Smooth muscle cell (in vitro differentiated cells): ENCODE data around the gene KLHDC8A. TPM values are rescaled to one million over a fixed set of nuclear protein-coding genes. Genes with fewer than 3 reads are reported as not detected.
A peak's percentile ranks its signal among the peaks of the same experiment; 100 is the strongest.
"Not testable (repeated sequence)": the region's sequence is repeated elsewhere in the genome, so short reads cannot be mapped to it uniquely, and the experiment has no call there.

Experiments used
- DNase-seq: peaks from one replicate; lab custom pipeline; 2025; ENCODE audit not compliant: unreplicated experiment; lab: John Stamatoyannopoulos, UW
- H2AFZ ChIP-seq: fragments of 200-600 bp; sonication (generic); 2 replicates; pipeline ENCODE4 v1.6.0; 2016; ENCODE audit warnings: antibody characterized with exemption, low read depth, mild to moderate bottlenecking
- H3F3A ChIP-seq: fragments of 200-600 bp; sonication (generic); 2 replicates; pipeline ENCODE4 v1.6.0; 2017; ENCODE audit warnings: antibody characterized with exemption, low read depth
- H3K27ac ChIP-seq: fragments of 200-600 bp; sonication (generic); 2 replicates; pipeline ENCODE4 v1.5.1; 2016; ENCODE audit warnings: low read depth, mild to moderate bottlenecking
- H3K27me3 ChIP-seq: fragments of 200-600 bp; sonication (generic); 2 replicates; pipeline ENCODE4 v1.6.1; 2016; ENCODE audit warnings: low read depth, mild to moderate bottlenecking
- H3K36me3 ChIP-seq: fragments of 200-600 bp; sonication (generic); 2 replicates; pipeline ENCODE4 v1.5.1; 2016; ENCODE audit warnings: low read depth
- H3K4me1 ChIP-seq: fragments of 200-600 bp; sonication (generic); 2 replicates; pipeline ENCODE4 v1.5.1; 2016; ENCODE audit warnings: low read depth
- H3K4me2 ChIP-seq: fragments of 200-600 bp; sonication (generic); 2 replicates; pipeline ENCODE4 v1.6.0; 2016; ENCODE audit warnings: mild to moderate bottlenecking
- H3K4me3 ChIP-seq: fragments of 200-600 bp; sonication (generic); 2 replicates; pipeline ENCODE4 v1.5.1; 2016; ENCODE audit warnings: mild to moderate bottlenecking
- H3K79me2 ChIP-seq: fragments of 200-600 bp; sonication (generic); 2 replicates; pipeline ENCODE4 v1.6.0; 2016; ENCODE audit warnings: low read depth, mild to moderate bottlenecking
- H3K9ac ChIP-seq: fragments of 200-600 bp; sonication (generic); 2 replicates; pipeline ENCODE4 v1.6.0; 2016; ENCODE audit warnings: low read depth
- H3K9me3 ChIP-seq: fragments of 200-600 bp; sonication (generic); replicated peaks from 2 replicates; pipeline ENCODE4 v1.5.1; 2016; ENCODE audit warnings: low read depth
- H4K20me1 ChIP-seq: fragments of 200-600 bp; sonication (generic); 2 replicates; pipeline ENCODE4 v1.6.0; 2016; ENCODE audit warnings: low read depth
- WGBS: methylation state at CpG from one replicate; pipeline ENCODE4 v1.1.7; 2016; ENCODE audit warnings: low lambda C conversion rate; 5-methylcytosine and 5-hydroxymethylcytosine counted together
- polyA plus RNA-seq: library from polyadenylated mRNA; unstranded; fragments of >200 nt; fragmentation: Nextera tagmentation; extraction: Ambion mirVana; gene quantifications from 2 replicates; pipeline ENCODE4 v1.2.1, GENCODE V29; 2016
- total RNA-seq: library from RNA; depleted of rRNA; stranded (reverse); fragments of >200 nt; gene quantifications from 2 replicates; pipeline ENCODE4 v1.2.3, GENCODE V29; 2014
- TF ChIP-seq, protein P1 (sequence below): fragments of 200-600 bp; sonication (generic); IDR thresholded peaks from 2 replicates; pipeline ENCODE4 v1.5.1; 2017; ENCODE audit warnings: borderline replicate concordance, mild to moderate bottlenecking, antibody characterized with exemption; ENCODE audit not compliant: insufficient read depth, poor library complexity, severe bottlenecking

The KLHDC8A gene
- total and polyA plus RNA-seq, 2 experiments from 2014 or later: 0.33 TPM; not detected in 1

DNA sequence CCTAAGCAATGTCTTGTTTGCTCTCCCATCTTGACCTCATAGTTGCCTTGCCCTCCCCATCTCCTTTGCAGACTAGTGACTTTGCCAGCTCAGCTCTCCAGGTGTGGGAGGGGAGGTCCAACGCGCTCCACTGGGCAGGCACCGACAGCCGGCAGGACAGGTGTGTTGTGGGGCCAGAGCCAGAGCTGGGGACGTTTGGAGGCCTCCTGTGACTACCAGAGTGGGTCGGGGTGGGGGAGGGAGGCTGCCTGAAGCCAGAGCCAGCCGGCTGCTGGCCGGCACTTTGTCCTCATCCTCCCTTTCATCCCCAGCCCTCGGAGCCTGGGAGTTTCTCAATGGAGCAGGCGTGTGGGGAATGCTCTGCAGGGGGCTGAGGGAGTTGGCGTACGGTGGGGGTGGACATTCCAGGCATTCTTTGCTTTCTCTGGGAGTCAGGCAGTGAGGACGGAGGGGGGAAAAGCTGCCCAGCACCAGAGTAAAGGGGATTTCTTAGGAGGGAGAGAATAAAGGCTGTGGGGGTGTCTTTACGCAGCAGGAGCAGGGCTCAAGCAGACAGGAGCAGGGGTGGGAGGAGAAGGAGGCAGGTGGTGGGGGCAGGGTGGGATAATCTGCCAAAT lies 55.4 kb downstream of the KLHDC8A start:
- TF ChIP-seq, protein P1, sequence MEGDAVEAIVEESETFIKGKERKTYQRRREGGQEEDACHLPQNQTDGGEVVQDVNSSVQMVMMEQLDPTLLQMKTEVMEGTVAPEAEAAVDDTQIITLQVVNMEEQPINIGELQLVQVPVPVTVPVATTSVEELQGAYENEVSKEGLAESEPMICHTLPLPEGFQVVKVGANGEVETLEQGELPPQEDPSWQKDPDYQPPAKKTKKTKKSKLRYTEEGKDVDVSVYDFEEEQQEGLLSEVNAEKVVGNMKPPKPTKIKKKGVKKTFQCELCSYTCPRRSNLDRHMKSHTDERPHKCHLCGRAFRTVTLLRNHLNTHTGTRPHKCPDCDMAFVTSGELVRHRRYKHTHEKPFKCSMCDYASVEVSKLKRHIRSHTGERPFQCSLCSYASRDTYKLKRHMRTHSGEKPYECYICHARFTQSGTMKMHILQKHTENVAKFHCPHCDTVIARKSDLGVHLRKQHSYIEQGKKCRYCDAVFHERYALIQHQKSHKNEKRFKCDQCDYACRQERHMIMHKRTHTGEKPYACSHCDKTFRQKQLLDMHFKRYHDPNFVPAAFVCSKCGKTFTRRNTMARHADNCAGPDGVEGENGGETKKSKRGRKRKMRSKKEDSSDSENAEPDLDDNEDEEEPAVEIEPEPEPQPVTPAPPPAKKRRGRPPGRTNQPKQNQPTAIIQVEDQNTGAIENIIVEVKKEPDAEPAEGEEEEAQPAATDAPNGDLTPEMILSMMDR: no peak
- peak overlapping the region; percentile 93 for H3K27ac ChIP-seq
- H4K20me1 ChIP-seq: no peaks in the 10 kb centered on the region
- H3K4me1 ChIP-seq: peaks cover 56% of the 10 kb centered on the region
- WGBS: 2% methylated on average over 14 of the region's 14 CpGs
- DNase-seq: peak; percentile 13
- H3K4me2 ChIP-seq: peak overlapping the region; percentile 67
- peaks cover 19% of the 10 kb centered on the region for H3F3A ChIP-seq
- H3K9me3 ChIP-seq: no peaks in the 10 kb centered on the region
- H3K9ac ChIP-seq: peak overlapping the region; percentile 54
- H3K36me3 ChIP-seq: no peaks in the 10 kb centered on the region
- H3K27me3 ChIP-seq: no peaks in the 10 kb centered on the region
- no peaks in the 10 kb centered on the region for H3K79me2 ChIP-seq
- no peak overlapping the region for H3K4me3 ChIP-seq
- no peak overlapping the region for H2AFZ ChIP-seq

DNA sequence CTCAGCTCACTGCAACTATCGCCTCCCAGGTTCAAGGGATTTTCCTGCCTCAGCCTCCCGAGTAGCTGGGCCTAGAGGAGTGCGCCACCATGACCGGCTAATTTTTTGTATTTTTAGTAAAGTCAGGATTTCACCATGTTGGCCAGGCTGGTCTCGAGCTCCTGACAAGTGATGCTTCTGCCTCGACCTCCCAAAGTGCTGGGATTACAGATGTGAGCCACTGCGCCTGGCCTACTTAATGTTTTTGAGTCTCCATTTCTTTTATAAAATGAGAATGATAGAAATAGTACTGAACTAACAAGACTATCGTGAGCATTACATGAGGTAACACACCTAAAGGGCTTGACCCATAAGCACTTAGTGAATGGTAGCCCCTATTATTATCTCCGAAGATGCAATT lies 56.6 kb downstream of the KLHDC8A start:
- H2AFZ ChIP-seq: no peak overlapping the region
- no peaks in the 10 kb centered on the region for H3K27me3 ChIP-seq
- H4K20me1 ChIP-seq: no peaks in the 10 kb centered on the region
- H3K27ac ChIP-seq: peak overlapping the region; percentile 93
- H3K36me3 ChIP-seq: no peaks in the 10 kb centered on the region
- no peaks in the 10 kb centered on the region for H3K79me2 ChIP-seq
- H3F3A ChIP-seq: peaks cover 26% of the 10 kb centered on the region
- H3K4me3 ChIP-seq: no peak overlapping the region
- H3K9me3 ChIP-seq: no peaks in the 10 kb centered on the region
- H3K4me2 ChIP-seq: peak overlapping the region; percentile 67
- H3K4me1 ChIP-seq: peaks cover 67% of the 10 kb centered on the region
- WGBS: 88% methylated on average over 9 of the region's 9 CpGs
- TF ChIP-seq, protein P1: no peak
- DNase-seq: no peak
- no peak overlapping the region for H3K9ac ChIP-seq

DNA sequence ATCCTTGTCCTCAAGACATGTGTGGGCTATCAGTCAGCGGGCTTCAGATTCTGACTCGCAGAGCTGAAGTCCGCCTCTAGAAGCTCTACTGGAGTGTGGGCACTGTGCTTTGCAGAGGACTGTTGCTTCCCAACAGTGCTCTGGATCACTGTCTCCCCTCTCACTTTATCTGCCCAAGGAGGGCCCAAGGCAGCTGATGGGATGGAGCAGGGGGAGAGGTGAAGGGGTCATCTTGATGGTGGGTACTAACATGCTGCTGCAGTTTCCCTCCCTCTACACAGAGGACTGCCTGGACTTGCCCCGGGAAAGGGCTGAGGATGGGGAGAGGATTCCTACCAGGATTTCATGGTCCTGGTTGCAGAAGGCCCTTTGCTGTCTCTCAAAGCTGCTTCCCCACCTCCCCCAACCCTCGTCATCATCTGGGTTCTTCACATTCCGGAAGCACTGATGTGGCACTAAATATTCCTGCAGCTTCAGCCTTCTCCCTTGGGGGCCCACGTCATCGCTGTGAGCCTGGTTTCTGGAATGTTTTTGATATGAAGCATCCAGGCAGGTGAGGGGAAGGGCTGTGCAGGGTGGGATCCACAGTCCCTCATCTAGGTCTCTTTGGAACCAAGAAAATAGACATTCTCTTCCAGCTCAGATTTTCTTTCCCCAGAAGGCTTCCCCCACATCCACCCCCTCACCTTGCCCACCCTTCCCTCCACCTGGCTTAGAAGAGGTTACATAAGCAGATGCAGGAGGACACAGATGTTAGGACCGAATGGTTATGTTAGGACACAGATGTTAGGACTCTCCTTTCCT lies 58.3 kb downstream of the KLHDC8A start:
- Histone ChIP-seq H3K36me3 (no peaks in the 10 kb centered on the region), H3K9ac (peak overlapping the region; percentile 72), H3K4me2 (peak overlapping the region; percentile 50), H2AFZ (no peak overlapping the region), H4K20me1 (no peaks in the 10 kb centered on the region), H3K79me2 (no peaks in the 10 kb centered on the region), H3K27ac (peak overlapping the region; percentile 93), H3K4me1 (peaks cover 85% of the 10 kb centered on the region), H3F3A (peaks cover 32% of the 10 kb centered on the region), H3K4me3 (no peak overlapping the region), H3K9me3 (no peaks in the 10 kb centered on the region), H3K27me3 (no peaks in the 10 kb centered on the region)
- WGBS: 19% methylated on average over 9 of the region's 9 CpGs
- DNase-seq: peak; percentile 8
- TF ChIP-seq, protein P1: no peak

DNA sequence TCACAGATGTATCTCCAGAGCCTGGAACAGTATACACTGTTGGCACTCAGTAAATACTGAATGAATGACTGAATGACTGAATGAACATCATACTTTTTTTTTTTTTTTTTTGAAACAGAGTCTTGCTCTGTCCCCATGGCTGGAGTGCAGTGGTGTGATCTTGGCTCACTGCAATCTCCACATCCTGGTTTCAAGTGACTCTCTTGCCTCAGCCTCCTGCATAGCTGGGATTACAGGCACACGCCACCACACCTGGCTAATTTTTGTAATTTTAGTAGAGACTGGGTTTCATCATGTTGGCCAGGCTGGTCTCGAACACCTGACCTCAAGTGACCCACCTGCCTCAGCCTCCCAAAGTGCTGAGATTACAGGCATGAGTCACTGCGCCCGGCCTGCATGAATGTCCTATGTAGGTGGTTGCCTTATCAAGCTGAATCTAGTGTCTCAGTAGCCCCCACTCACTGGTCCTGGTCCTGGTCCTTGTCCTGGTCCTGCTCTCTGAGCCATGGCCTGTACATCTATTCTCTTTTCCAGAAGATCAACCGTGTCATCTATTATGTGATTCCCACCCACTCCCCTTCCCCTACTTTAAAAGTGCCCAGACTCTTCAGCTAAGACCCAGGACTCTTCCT lies 59.1 kb downstream of the KLHDC8A start:
- Histone ChIP-seq H3K9ac (peak overlapping the region; percentile 66), H3K4me2 (peak overlapping the region; percentile 50), H3K4me1 (peaks cover 84% of the 10 kb centered on the region), H3F3A (peaks cover 32% of the 10 kb centered on the region), H3K27ac (peak overlapping the region; percentile 93)
- not testable (repeated sequence) for H3K36me3 ChIP-seq, H3K27me3 ChIP-seq, H2AFZ ChIP-seq, H4K20me1 ChIP-seq, H3K79me2 ChIP-seq, DNase-seq, H3K9me3 ChIP-seq, H3K4me3 ChIP-seq
- WGBS: 74% methylated on average over 5 of the region's 5 CpGs
